HFF-Myc (cell line): ENCODE data around the gene PSAT1.

Experiments used
- DNase-seq: peaks from one replicate; pipeline ENCODE4 v3.0.0-alpha.2; 2011; ENCODE audit warnings: low read depth; ENCODE audit errors: extremely low read depth
- H3K4me3 ChIP-seq: replicated peaks from 2 replicates; pipeline ENCODE4 v1.5.1; 2011; ENCODE audit warnings: low read depth, mild to moderate bottlenecking, control low read depth, low read length
- TF ChIP-seq, protein P1 (sequence below): IDR thresholded peaks from 2 replicates; pipeline ENCODE4 v1.5.1; 2012; ENCODE audit warnings: mild to moderate bottlenecking, low read depth, low read length, control low read depth; ENCODE audit errors: missing control alignments

The PSAT1 gene

DNA sequence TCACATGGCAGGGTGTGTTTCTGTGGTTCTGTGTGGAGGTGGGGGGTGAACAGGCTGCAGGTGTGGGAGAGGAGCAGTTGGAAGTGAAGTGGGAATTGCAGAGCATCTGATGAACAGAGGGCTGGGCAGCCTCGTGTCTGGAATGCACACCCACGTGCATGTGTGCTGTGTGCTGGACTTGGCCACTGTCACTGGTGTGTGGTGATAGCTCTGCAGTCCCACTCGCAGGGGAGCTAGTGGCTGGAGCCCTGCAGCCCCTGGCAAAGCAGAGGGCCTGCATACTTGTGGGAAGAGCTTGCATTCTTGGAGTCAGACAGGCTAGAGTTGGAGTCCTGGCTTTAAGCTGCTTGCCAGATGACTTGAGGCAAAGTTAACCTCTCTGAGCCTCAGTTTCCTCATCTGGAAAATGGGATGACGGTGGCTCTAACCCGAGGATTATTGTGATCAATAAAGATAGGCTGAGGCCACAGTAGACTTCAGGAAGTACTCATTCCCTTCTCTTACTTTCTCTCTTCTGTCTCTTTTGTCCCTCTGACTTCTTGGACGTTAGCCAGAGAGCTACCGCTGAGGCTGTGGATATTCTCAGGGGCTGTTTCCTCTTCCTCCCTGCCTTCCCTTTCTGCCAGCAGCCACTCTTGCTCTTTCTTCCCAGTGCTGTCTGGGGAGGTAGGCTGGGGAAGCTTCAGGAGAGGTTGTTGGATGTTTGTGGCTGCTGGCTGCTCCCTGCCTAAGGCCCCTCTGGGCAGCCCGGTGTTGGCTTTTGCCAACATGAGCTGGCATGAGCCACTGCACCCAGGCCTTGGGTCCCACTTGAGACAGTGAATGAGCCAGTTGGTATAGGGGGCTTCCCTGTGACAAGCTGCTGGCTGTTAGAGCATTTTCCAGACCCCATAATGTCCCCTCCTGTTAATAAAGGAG lies 18.3 kb downstream of the PSAT1 start:
- no peak overlapping the region for H3K4me3 ChIP-seq
- DNase-seq = no peak
- TF ChIP-seq, protein P1, sequence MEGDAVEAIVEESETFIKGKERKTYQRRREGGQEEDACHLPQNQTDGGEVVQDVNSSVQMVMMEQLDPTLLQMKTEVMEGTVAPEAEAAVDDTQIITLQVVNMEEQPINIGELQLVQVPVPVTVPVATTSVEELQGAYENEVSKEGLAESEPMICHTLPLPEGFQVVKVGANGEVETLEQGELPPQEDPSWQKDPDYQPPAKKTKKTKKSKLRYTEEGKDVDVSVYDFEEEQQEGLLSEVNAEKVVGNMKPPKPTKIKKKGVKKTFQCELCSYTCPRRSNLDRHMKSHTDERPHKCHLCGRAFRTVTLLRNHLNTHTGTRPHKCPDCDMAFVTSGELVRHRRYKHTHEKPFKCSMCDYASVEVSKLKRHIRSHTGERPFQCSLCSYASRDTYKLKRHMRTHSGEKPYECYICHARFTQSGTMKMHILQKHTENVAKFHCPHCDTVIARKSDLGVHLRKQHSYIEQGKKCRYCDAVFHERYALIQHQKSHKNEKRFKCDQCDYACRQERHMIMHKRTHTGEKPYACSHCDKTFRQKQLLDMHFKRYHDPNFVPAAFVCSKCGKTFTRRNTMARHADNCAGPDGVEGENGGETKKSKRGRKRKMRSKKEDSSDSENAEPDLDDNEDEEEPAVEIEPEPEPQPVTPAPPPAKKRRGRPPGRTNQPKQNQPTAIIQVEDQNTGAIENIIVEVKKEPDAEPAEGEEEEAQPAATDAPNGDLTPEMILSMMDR = no peak

DNA sequence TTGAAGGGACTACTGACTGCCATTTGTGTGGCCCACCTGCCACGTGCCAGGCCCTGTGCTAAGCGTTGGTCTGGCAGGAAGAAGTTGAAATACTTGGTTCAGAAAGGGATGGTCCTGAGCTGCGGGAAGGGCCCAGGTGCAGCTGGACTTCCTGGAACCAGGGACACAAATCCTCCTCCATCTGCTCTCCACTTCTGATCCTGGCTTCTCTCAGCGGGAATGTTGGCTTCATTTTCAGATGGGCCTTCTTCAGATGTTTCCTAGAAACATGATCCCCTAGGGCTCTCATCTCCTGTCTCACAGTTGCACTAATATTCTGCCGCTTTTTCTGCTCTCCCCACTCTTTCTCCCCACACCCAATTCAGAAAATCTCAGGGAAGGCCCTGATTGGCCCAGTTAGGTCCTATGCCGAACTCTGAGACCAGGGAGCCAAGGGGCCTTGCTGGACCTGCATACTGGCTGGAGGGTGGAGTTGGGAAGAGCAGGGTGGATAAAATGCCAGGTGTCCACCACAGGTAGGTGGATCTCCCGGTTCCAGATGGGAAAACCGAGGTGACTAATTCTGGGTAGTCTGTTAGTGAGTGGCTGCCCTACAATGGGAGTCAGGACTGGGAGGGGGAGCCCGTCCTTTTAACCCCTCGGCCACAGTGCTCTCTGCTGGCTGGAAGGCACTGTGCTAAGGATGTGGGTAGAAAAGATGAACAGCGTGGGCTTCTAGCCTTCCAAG lies 19.4 kb downstream of the PSAT1 start:
- no peak overlapping the region for H3K4me3 ChIP-seq
- TF ChIP-seq, protein P1 = no peak
- no peak for DNase-seq

DNA sequence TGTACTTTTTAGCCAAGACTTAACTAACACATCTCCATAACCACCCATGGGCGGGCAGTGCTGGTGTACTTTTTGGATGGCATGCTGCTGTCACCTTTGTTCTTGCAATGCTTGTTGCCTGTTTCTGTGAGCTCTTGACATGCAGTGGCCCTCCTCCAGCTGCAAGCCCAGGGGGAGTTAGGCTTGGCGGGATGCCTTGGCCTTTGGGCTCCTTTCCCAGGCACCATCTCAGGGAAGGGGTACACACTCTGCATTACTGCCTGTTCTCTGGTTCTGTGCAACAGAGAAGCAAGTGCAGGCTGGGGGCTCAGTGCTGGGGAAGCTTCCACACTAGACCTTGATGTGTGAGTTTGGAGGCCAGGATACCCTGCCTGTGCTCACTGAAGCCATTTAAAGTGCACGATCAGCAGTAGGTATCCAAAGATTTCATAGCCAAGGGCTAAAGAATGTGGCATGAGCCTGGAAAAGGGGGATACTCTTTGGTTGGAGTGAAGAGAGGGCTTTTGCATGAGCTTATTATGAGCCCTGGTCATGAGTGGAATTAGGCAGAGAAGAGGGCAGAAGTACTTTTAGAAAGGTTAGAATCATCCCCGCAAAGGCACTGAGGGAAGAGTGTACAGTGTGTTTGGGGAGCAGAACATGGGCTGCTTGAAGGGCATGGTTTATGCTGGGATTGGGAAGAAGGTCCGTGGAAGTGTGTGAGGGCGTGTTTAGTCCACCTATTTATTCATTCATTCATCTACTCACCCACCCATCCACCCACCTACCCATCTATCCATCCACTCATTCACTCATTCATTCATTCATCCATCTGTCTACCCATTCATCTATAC lies 22.5 kb downstream of the PSAT1 start:
- no peak overlapping the region for H3K4me3 ChIP-seq
- TF ChIP-seq, protein P1 = no peak
- no peak for DNase-seq

DNA sequence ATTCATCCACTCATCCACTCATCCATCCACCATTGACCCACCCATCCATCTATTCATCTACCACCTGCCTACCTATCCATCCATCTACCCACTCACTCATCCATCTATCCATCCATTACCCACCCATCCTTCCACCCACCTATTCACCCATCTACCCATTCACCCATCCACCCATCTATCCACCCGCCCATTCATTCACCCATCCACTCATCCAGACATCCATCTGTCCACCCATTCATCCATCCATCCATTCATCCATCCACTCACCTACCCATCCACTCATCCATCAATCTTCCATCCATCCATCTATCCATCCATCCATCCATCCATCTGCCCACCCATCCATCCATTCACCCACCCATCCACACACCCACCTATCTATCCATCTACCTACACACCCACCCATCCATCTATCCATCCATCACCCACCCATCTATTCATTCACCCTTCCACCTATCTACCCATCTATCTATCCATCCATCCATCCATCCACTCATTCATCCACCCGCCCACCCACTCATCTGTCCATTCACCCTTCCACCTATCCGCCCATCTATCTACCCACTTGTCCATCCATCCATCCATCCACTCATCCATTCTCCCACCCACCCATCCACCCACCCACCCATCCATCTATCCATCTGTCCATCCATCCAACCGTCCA lies 23.2 kb downstream of the PSAT1 start:
- TF ChIP-seq, protein P1 = no peak
- no peak for DNase-seq
- no peak overlapping the region for H3K4me3 ChIP-seq

DNA sequence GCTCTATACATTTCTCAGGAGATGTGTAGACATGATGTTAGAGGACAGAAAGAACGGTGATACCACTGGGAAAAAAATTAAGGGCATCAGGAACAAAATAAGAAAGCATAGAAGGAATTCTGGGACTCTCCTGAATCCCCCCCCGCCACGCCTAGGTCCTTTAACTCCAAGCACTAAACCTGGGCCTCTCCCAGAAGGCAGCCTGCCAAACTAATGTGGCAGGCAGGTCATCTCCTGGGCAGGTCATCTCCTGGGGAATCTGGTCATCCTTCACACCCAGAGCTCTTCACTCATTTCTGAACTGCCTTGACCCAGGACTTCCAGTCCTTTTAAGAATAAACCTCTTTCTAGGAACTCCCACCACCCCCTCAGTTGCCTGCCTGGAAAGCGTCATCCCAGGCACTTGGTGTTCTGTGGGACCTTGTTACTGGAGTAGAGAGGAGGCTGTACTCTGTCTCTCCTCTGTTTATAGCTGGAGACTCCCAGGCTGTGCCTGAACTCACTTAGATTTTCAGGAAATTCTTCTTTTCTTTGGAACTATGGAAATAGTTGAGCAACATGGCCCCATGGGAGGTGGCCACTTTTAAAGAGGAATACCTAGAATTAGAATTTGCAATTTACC lies 24.1 kb downstream of the PSAT1 start:
- no peak for DNase-seq
- TF ChIP-seq, protein P1 = no peak
- H3K4me3 ChIP-seq = no peak overlapping the region

DNA sequence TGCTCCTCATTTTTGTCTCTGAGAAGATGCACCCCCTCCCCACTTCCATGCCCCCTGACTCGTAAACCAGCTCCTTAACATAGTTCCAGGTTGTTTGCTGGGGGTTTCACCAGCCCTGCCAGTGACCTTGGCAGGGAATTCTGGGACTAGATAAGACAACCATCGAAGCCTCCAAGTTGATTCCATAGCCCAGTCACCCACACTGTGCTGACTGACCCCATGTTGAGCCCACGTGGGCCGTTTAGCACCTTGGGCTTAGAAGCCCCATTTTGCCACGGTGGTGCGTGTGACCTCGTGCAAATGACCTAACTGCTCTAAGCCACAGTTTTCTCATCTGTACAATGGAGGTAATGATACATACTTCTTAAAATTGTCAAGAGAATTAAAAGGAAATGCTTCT lies 24.6 kb downstream of the PSAT1 start:
- DNase-seq = no peak
- TF ChIP-seq, protein P1 = no peak
- H3K4me3 ChIP-seq = no peak overlapping the region
